PC-3 (cell line): ENCODE measurements around the gene IQCE.

Experiments
- CTCF ChIP-seq: fragments of 300-600 bp; sonication (generic); conservative IDR thresholded peaks from 2 replicates; pipeline ENCODE4 v1.5.1; 2017; ENCODE audit warnings: antibody characterized with exemption, low read depth, mild to moderate bottlenecking, low read length
- EZH2 ChIP-seq: fragments of 300-600 bp; sonication (generic); IDR thresholded peaks from one replicate; pipeline ENCODE4 v1.6.1; 2017; ENCODE audit warnings: antibody characterized with exemption, mild to moderate bottlenecking, low read length; ENCODE audit not compliant: unreplicated experiment
- EZH2phosphoT487 ChIP-seq: fragments of 300-600 bp; sonication (generic); IDR thresholded peaks from 2 replicates; pipeline ENCODE4 v1.6.1; 2018; ENCODE audit warnings: mild to moderate bottlenecking, antibody characterized with exemption, low read length, borderline replicate concordance

- TF ChIP-seq EZH2phosphoT487 (no peak), CTCF (no peak), EZH2 (no peak)
These were observed 37.9 kb downstream of the IQCE start for GRCh38 chr7:2596464-2597272.
